Astrocyte (in vitro differentiated cells and primary cell): Measurements from ENCODE around the gene CLEC19A.

Experiments used
- CTCF ChIP-seq: IDR thresholded peaks from 2 replicates; pipeline ENCODE4 v1.5.1; 2011; ENCODE audit warnings: low read depth, mild to moderate bottlenecking, inconsistent platforms, low read length, moderate library complexity; ENCODE audit not compliant: insufficient read depth
- EZH2 ChIP-seq: IDR thresholded peaks from 2 replicates; pipeline ENCODE4 v1.6.1; 2012; ENCODE audit warnings: mild to moderate bottlenecking, low read length, inconsistent platforms; ENCODE audit not compliant: insufficient read depth

- no peak for TF ChIP-seq CTCF
- TF ChIP-seq EZH2: no peak
Observed at GRCh38 chr16:19328364-19328763, 42.8 kb downstream of the CLEC19A start.
